Fibroblast of skin of left quadriceps (primary cell): ENCODE results near the gene SLC9A2.

Experiments used
- DNase-seq, 2 experiments: peaks; one replicate each; pipeline ENCODE4 v3.0.0-alpha.2; 2013; ENCODE audit warnings: low read depth in 2 of 2

SLC9A2 gene

DNA sequence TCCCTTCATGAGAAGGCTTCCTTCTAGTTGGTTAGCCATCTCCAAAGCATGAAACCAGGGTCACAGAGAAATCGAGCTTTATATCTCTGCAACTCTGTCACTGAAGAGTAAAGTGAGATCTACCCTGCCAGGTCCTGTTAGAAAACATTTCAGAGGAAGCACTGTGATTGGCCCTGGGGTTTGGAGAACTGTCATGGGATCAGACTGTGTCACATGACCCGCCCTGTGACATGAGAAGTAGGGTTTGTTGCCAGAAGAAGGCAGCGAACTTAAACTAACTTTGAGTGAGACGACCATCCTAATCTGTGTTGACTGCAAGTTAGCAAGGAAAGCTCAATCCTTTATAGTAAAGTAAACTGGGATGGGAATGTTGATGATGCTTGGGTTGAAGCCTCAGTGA is 55.5 kb downstream of the SLC9A2 start:
- no peak for DNase-seq

GRCh38 chr2:102677244-102678215 is 58.2 kb downstream of the SLC9A2 start:
- no peak for DNase-seq

GRCh38 chr2:102678442-102678841 is 59.1 kb downstream of the SLC9A2 start:
- no peak for DNase-seq

DNA sequence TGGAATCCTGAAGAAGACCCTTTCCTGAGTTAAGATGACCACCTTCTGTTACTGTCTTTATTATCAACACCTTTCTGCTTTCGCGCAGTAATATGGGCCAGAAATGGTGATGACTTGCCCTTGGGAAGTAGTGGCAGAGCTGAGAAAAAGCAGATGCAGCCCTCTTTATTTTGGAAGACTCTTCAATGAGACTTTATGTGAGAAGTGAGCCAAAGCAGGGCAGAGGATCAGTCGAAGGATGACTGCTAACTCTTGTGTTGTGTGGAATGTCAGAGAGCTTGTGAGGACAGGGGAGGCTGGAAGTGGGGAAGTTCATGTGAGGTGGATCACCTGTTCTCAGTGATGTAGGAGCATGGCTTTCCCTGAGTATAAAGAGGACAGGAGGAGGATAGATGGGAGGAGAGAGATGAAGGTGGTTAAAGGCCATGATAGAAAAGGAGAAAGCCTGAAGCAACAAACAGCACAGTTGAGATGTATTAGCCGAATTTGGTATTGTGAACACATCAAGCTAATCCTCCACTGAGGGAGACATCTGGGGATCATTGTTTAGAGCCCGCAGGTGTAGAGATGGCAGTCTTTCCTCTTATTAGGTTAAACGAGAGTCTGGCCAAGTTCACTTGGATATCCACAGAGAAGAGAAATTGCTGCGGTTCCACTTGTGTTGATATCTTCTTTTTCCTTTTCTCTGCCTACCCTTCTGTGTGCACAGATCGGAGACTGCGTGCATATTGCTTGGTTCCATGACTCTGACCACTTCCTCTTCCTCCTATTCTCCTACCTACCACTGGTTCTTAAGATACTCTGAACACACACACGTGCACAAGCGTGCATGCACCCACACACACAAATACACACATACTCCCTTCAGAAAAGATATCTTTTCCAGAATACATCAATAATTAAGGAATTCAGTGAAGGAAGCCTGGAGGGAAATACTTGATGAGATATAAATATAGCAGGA is 67.4 kb downstream of the SLC9A2 start:
- no peak for DNase-seq

GRCh38 chr2:102690012-102690411 is 70.7 kb downstream of the SLC9A2 start:
- no peak for DNase-seq

DNA sequence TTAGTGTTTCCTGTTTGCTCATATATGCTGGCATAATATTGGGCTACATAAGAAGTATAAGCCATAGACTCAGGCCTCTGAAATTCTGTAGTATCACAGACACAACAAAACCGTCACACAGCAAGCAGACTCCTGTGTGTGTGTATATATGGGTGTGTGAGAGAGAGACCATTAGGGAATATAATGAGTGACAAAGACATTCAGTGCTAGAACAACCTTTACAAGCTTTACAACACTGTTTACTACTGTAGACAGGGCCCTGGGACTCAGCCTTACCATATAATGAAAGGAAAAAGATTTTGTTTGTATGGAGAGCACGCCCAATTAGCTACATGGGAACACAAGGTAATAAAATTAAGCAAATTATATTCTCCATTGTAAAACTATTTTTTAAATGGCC is 77.1 kb downstream of the SLC9A2 start:
- no peak for DNase-seq

GRCh38 chr2:102698369-102699111 is 79.2 kb downstream of the SLC9A2 start:
- no peak for DNase-seq

- no peak for DNase-seq
These were observed 84.0 kb downstream of the SLC9A2 start for GRCh38 chr2:102703305-102703704.

DNA sequence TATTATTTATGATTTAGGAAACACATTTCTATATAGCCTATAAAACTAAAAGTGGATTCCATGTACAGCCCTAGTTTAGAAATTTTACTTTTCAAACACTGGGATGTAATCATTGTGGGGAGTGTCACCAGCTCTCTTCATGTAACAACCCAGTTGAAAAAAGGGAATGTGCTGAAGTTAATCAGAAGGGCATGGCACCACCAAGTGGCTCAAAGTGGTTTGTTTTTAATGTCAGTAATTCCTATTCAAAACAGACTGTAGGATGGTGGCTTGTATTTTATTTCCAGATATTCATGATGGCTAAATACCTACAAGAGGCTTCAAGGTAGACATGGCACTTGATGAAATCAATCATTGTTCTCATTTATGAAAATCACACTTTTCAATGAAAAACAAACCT is 84.4 kb downstream of the SLC9A2 start:
- no peak for DNase-seq

- DNase-seq: no peak
These were observed 85.2 kb downstream of the SLC9A2 start for GRCh38 chr2:102704531-102704930.

GRCh38 chr2:102707796-102708695 is 88.7 kb downstream of the SLC9A2 start:
- DNase-seq: no peak

DNA sequence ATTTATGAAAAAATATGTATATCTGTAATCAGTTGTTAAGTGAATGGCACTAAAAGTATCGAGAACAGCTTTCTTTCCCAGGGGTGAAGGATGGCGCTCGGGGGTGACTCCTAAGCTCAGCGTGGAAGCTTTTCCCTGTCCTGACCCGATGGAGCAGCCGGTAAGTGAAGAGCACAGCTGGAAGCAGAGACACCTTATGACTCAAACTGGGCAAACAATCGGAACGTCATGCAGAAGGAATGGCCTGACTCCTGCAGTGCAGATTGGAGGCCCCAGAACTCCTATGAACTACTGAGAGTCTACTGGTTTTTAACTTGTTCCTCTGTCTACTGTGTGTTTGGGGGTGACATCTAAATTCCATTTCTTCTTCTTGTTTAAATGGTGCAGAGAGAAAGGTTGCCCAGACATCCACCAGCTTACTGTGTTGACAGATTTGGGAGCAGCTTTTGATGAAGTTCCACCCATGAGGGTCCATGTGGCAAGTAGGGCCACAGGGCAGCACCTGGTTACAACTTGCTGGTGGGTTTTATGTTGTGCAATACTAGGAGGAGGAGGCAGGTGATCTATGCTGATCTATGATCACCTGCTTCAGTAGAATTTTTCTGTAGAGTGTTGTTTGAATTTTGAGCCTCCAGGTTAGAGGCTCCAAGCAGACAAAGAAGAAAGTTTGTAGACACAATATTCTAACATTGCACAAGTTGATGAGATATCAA is 89.7 kb downstream of the SLC9A2 start:
- no peak for DNase-seq

- DNase-seq: no peak
These were observed 98.1 kb downstream of the SLC9A2 start for GRCh38 chr2:102717308-102718018.

- no peak for DNase-seq
These were observed 99.3 kb downstream of the SLC9A2 start for GRCh38 chr2:102718387-102719316.

DNA sequence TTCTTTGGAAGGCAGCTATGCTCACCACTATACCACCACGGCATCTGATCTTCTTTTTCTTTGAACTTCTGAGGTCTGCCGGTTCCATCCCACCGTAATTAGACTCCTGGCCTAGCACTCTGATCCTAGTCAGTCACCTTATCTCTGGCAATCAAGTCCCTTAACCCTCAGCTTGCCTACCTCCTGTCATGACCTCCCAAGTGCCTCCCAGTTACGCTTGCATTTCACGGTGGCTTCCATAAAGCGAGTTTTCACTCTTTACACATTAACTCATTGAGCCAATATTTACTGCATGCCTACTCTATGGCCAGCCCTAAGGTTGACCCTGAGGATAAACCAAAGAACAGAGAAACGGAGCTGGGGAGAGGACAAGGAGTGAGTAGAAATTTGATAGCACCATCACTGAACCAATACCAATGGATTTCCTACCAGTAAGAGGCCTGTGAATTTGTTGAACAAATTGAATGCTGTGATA is 104.7 kb downstream of the SLC9A2 start:
- DNase-seq: no peak

DNA sequence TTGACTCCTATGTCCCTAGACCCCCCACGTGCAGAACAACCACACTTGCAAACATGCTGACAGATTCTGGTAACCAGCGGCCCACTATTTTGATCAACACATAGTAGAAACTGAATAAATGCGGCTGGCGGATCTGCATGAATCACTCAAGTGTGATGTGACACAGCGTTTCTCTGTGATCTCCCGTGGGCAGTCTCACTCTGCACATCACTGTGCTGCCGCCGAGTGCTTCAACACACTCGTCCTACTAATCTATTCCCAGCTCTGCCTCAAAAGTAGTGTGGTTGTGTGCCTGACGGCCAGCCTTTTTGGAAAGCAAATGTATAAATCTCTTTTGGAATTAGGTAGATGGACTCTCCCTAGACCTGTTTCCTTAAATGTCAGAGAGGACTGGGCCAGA is 105.2 kb downstream of the SLC9A2 start:
- no peak for DNase-seq

GRCh38 chr2:102726128-102727087 is 107.1 kb downstream of the SLC9A2 start:
- DNase-seq: no peak
